Peyer's patch (tissue), 4 donors: Measurements from ENCODE around the gene CEP290. TPM values are rescaled to one million over a fixed set of nuclear protein-coding genes. Genes with fewer than 3 reads are reported as not detected.

Source experiments
- DNase-seq, 3 donors: peaks; one replicate each; pipeline ENCODE4 v3.0.0-alpha.2; 2017 to 2019
- H3K27ac ChIP-seq, 4 donors: fragments of 200-600 bp; sonication (generic); one replicate each; pipeline ENCODE4 v1.5.1; 2016 to 2019
- H3K27me3 ChIP-seq, 2 donors: fragments of 200-600 bp; sonication (generic); one replicate each; pipeline ENCODE4 v1.5.1; 2019
- H3K36me3 ChIP-seq, 3 donors: fragments of 200-600 bp; sonication (generic); one replicate each; pipeline ENCODE4 v1.5.1; 2016 to 2019
- H3K4me1 ChIP-seq, 4 donors: fragments of 200-600 bp; sonication (generic); one replicate each; pipeline ENCODE4 v1.5.1; 2016 to 2019
- H3K4me3 ChIP-seq, 4 donors: fragments of 200-600 bp; sonication (generic); 1 replicate in 3 of 4; 2 replicates in 1 of 4; pipeline ENCODE4 v1.5.1; 2016 to 2019; ENCODE audit warnings: mild to moderate bottlenecking in 1 of 4
- H3K9me3 ChIP-seq, 4 donors: fragments of 200-600 bp; sonication (generic); one replicate each; pipeline ENCODE4 v1.5.1; 2016 to 2019; ENCODE audit warnings: mild to moderate bottlenecking in 1 of 4
- POLR2A ChIP-seq, 2 donors: fragments of 450-650 bp; IDR thresholded peaks; one replicate each; pipeline ENCODE4 v1.5.1; 2017; ENCODE audit warnings: antibody characterized with exemption in 2 of 2, mild to moderate bottlenecking in 2 of 2, moderate library complexity in 2 of 2
- total RNA-seq, 4 donors: library from RNA; depleted of rRNA; stranded (reverse); fragments of >200 nt; gene quantifications; one replicate each; pipeline ENCODE4 v1.1.0, GENCODE V29; 2016
- TF ChIP-seq, protein P1 (sequence below), 6 experiments: fragments of 450-650 bp in 4 of 6; fragments of 200-600 bp in 2 of 6; sonication (generic) in 1 of 6; IDR thresholded peaks; one replicate each; pipeline ENCODE4 v1.5.1; 2017 to 2019; ENCODE audit warnings: antibody characterized with exemption in 6 of 6, mild to moderate bottlenecking in 3 of 6, moderate library complexity in 1 of 6

Gene CEP290
- total RNA-seq, 4 donors from 2014 or later = 14.7 to 54.5 (median 24.6) TPM

GRCh38 chr12:88184196-88184595 is 42.3 kb upstream of the CEP290 start:
- Histone ChIP-seq H3K4me1 (peaks cover 0 to 4% (median 0%) of the 10 kb centered on the region in 4 donors), H3K4me3 (no peak overlapping the region), H3K27me3 (no peaks in the 10 kb centered on the region), H3K27ac (no peak overlapping the region), H3K36me3 (peaks cover 0 to 22% (median 0%) of the 10 kb centered on the region in 3 donors), H3K9me3 (no peaks in the 10 kb centered on the region)
- DNase-seq = no peak
- TF ChIP-seq, protein P1, sequence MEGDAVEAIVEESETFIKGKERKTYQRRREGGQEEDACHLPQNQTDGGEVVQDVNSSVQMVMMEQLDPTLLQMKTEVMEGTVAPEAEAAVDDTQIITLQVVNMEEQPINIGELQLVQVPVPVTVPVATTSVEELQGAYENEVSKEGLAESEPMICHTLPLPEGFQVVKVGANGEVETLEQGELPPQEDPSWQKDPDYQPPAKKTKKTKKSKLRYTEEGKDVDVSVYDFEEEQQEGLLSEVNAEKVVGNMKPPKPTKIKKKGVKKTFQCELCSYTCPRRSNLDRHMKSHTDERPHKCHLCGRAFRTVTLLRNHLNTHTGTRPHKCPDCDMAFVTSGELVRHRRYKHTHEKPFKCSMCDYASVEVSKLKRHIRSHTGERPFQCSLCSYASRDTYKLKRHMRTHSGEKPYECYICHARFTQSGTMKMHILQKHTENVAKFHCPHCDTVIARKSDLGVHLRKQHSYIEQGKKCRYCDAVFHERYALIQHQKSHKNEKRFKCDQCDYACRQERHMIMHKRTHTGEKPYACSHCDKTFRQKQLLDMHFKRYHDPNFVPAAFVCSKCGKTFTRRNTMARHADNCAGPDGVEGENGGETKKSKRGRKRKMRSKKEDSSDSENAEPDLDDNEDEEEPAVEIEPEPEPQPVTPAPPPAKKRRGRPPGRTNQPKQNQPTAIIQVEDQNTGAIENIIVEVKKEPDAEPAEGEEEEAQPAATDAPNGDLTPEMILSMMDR (IDR thresholded peaks at IDR 0.05) = no peak
- TF ChIP-seq POLR2A (IDR thresholded peaks at IDR 0.05) = no peak

GRCh38 chr12:88182416-88182815 is 40.5 kb upstream of the CEP290 start:
- no peaks in the 10 kb centered on the region for H3K9me3 ChIP-seq
- H3K36me3 ChIP-seq = peaks cover 0 to 26% (median 0%) of the 10 kb centered on the region in 3 donors
- DNase-seq = no peak
- no peak overlapping the region for H3K27ac ChIP-seq
- H3K4me1 ChIP-seq = peaks cover 0 to 4% (median 0%) of the 10 kb centered on the region in 4 donors
- TF ChIP-seq, protein P1 (IDR thresholded peaks at IDR 0.05) = no peak
- no peaks in the 10 kb centered on the region for H3K27me3 ChIP-seq
- H3K4me3 ChIP-seq = no peak overlapping the region

GRCh38 chr12:88181881-88182280 is 40.0 kb upstream of the CEP290 start:
- DNase-seq = no peak
- no peaks in the 10 kb centered on the region for H3K9me3 ChIP-seq
- H3K27me3 ChIP-seq = no peaks in the 10 kb centered on the region
- peaks cover 0 to 31% (median 0%) of the 10 kb centered on the region in 3 donors for H3K36me3 ChIP-seq
- no peak overlapping the region for H3K27ac ChIP-seq
- H3K4me1 ChIP-seq = peaks cover 0 to 4% (median 0%) of the 10 kb centered on the region in 4 donors
- no peak for TF ChIP-seq POLR2A (IDR thresholded peaks at IDR 0.05)
- TF ChIP-seq, protein P1 (IDR thresholded peaks at IDR 0.05) = no peak
- H3K4me3 ChIP-seq = no peak overlapping the region

DNA sequence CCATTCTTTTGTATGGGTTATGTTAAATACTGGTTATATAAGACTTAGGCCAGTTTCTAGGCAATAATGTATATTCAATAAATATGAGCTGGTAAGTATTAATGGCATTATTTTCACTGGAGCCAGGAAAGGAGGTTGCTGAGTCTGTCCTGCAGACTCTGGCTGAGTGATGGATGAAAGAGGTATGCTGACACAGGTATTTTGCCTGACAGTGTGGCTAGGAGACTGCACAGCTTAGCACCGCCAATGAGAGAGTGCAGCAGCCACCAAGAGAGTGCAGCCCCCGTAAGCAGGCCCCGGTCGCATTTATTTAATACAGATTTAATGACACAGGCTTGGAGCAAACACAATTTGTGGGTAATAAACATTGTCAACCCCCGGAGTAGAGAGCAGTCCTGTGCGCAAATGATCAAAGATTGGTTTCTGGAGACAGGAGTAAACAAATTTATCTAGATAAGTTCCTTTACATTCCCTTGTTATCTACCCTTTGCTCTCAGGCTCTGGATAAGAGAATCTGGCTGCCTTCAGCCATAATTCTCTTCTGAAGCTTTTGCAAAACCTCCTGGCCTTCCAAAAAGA is 37.6 kb upstream of the CEP290 start:
- Histone ChIP-seq H3K4me1 (peaks cover 0 to 4% (median 0%) of the 10 kb centered on the region in 4 donors), H3K9me3 (no peaks in the 10 kb centered on the region), H3K27me3 (no peaks in the 10 kb centered on the region), H3K27ac (no peak overlapping the region), H3K36me3 (peaks cover 0 to 38% (median 0%) of the 10 kb centered on the region in 3 donors), H3K4me3 (no peak overlapping the region)
- DNase-seq = no peak
- TF ChIP-seq, protein P1 (IDR thresholded peaks at IDR 0.05) = no peak
- no peak for TF ChIP-seq POLR2A (IDR thresholded peaks at IDR 0.05)

DNA sequence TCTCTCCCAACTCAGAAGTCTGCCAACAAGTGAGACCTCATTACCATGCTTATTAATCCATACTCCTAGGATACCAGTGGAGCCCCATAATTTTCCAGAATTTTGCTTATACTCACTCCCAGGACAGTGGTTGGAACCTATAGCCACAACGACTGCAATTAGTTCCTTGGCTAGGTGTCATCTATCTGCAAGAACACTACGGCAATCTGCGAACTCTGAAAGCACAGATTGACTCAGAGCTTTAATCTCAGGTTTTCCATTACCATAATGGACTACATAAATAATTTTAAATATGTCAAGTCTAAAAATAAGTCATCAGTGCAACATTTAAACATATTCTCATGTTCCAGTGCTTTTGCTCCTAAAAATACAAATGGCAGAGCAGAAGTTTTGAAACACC is 33.7 kb upstream of the CEP290 start:
- H3K4me1 ChIP-seq = no peaks in the 10 kb centered on the region
- H3K9me3 ChIP-seq = no peaks in the 10 kb centered on the region
- H3K27me3 ChIP-seq = no peaks in the 10 kb centered on the region
- no peak overlapping the region for H3K4me3 ChIP-seq
- H3K27ac ChIP-seq = no peak overlapping the region
- DNase-seq = no peak
- peaks cover 0 to 23% (median 0%) of the 10 kb centered on the region in 3 donors for H3K36me3 ChIP-seq
- TF ChIP-seq, protein P1 (IDR thresholded peaks at IDR 0.05) = no peak
